IPS-20b (cell line): ENCODE data around the gene FRAS1.
A peak's percentile ranks its signal among the peaks of the same experiment; 100 is the strongest.

Experiments used
- H3K27ac ChIP-seq: one replicate; pipeline ENCODE4 v1.5.1; 2013; ENCODE audit warnings: low read length
- H3K27me3 ChIP-seq: 2 replicates; pipeline ENCODE4 v1.6.1; 2013; ENCODE audit warnings: mild to moderate bottlenecking, low read length, inconsistent platforms; ENCODE audit not compliant: insufficient read depth
- H3K36me3 ChIP-seq: 2 replicates; pipeline ENCODE4 v1.6.1; 2013; ENCODE audit warnings: low read depth, mild to moderate bottlenecking, inconsistent platforms, low read length, moderate library complexity; ENCODE audit not compliant: insufficient read depth
- H3K4me1 ChIP-seq: 2 replicates; pipeline ENCODE4 v1.6.1; 2013; ENCODE audit warnings: mild to moderate bottlenecking, control low read depth, inconsistent platforms, low read length, moderate library complexity; ENCODE audit not compliant: insufficient read depth
- H3K4me3 ChIP-seq: 2 replicates; pipeline ENCODE4 v1.5.1; 2013; ENCODE audit warnings: mild to moderate bottlenecking, low read length, inconsistent platforms
- H3K9ac ChIP-seq: 2 replicates; pipeline ENCODE4 v1.6.1; 2013; ENCODE audit warnings: low read depth, mild to moderate bottlenecking, inconsistent platforms, low read length, moderate library complexity
- H3K9me3 ChIP-seq: 2 replicates; pipeline ENCODE4 v1.6.1; 2013; ENCODE audit warnings: mild to moderate bottlenecking, low read depth, low read length, inconsistent platforms; ENCODE audit not compliant: insufficient read depth

Gene FRAS1

DNA sequence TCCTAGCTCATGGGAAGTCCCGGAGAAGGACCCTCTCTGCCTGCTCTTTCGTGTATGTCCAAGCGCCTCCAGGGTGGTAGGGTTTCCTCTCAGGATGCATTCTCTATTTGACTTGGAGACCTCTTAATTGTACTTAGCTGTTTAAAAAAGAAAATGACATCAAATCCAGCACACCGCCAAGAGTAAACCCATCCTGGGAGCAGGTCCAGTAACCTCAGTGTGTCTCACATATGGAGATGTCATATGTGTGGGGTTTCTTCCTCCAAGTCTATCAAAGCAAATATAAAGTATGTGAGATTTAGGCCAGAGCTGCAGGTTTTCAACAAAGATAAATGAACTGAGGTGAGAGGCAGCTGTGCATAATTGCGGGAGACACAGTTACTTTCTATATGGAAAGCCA lies 285.0 kb downstream of the FRAS1 start:
- no peak overlapping the region for H3K9ac ChIP-seq
- no peaks in the 10 kb centered on the region for H3K9me3 ChIP-seq
- H3K4me3 ChIP-seq, result no peak overlapping the region
- H3K4me1 ChIP-seq, result peaks cover 5% of the 10 kb centered on the region; the same call in 1 of the 2 replicates
- no peaks in the 10 kb centered on the region for H3K27me3 ChIP-seq
- peaks cover 84% of the 10 kb centered on the region for H3K36me3 ChIP-seq
- H3K27ac ChIP-seq, result no peak overlapping the region

DNA sequence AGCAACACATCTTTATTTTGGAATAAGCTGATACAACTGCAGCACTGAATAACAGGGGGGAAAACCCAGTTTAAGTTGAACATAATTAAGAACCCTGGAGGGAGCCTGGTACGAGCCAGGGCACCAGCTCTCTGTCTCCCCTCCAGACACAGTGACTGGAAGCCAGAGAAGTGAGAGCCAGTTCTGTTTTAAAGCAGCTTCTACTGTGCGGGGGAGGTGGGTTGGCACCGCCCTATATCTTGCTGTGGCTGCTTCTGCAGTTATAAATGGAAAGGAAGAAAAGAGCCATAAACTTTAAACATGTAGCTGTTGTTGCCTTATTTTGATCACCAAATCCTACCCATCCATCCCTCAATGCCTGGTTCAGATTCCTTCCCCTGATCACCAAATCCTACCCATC lies 286.6 kb downstream of the FRAS1 start:
- Histone ChIP-seq H3K9me3 (no peaks in the 10 kb centered on the region), H3K9ac (no peak overlapping the region), H3K4me3 (no peak overlapping the region)

DNA sequence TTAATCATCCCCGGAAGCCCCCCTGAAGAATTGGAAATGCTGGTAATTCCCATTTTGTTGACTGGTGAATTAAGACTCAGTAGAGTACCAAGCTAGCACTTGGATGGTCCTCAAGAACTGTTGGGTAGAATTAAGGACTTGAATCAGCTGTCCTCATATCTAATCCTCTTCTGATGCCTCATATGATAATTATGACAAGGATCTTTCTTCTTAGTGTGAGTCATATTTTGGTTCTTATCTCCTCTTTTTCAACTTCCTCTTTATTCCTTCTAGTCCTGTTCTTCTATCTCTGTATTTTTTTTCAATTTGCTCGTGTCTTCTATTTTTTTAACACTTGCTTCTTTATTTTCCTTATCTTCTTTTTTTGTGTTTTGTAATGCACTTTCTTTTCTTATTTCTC lies 288.1 kb downstream of the FRAS1 start:
- Histone ChIP-seq H3K9ac (no peak overlapping the region), H3K9me3 (no peaks in the 10 kb centered on the region)

More for the DNA sequence above, 286.6 kb downstream of the FRAS1 start:
- 0 out of 2 replicates have a peak, but pooled peaks cover 3% of the 10 kb centered on the region for H3K4me1 ChIP-seq
- peaks cover 72% of the 10 kb centered on the region for H3K36me3 ChIP-seq
- H3K27me3 ChIP-seq, result no peaks in the 10 kb centered on the region
- H3K27ac ChIP-seq, result no peak overlapping the region

DNA sequence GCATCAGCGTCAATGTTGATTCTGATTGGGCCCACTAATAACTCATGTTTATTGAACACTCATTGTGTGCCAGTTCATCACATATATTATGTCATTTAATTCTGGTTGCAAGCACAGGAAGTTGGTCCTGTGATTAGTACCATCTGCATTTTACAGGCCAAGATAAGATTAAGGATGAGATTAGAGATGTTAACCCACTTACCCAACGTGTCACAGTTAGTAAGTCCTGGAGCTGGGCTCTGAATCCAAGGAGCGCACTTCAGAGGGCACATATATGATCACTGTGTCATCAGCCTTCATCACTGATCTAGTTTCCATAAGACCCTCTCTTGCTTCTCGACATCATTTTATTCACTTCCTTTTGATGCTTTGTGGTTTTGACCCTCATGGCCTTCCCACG lies 289.1 kb downstream of the FRAS1 start:
- 0 out of 2 replicates have a peak, but pooled peaks cover 3% of the 10 kb centered on the region for H3K4me1 ChIP-seq
- H3K27ac ChIP-seq, result no peak overlapping the region
- peaks cover 48% of the 10 kb centered on the region for H3K36me3 ChIP-seq
- H3K9me3 ChIP-seq, result no peaks in the 10 kb centered on the region
- no peak overlapping the region for H3K9ac ChIP-seq
- no peaks in the 10 kb centered on the region for H3K27me3 ChIP-seq
- no peak overlapping the region for H3K4me3 ChIP-seq

More for the DNA sequence above, 288.1 kb downstream of the FRAS1 start:
- Histone ChIP-seq H3K27ac (no peak overlapping the region), H3K36me3 (peaks cover 57% of the 10 kb centered on the region), H3K4me1 (0 out of 2 replicates have a peak, but pooled peaks cover 3% of the 10 kb centered on the region), H3K27me3 (no peaks in the 10 kb centered on the region), H3K4me3 (no peak overlapping the region)

DNA sequence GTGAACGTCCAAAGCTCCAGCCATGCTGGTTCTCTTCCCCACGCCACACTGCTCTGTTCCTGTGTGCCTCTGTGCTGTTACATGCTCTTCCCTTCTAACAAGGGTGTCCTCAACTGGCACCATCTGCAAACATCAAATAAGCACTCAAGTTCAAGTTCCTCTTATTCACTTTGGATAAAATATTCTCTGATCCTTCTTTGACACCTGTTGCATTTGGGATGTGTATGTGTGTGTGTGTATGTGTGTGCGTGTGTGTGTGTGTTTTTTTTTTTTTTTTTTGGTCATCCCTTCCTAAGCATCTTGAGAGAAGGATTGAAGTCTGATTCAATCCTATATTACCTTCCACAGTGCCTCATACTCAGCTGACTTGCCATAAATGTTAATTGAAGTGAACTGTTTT lies 290.4 kb downstream of the FRAS1 start:
- Histone ChIP-seq H3K9ac (no peak overlapping the region), H3K9me3 (no peaks in the 10 kb centered on the region)

DNA sequence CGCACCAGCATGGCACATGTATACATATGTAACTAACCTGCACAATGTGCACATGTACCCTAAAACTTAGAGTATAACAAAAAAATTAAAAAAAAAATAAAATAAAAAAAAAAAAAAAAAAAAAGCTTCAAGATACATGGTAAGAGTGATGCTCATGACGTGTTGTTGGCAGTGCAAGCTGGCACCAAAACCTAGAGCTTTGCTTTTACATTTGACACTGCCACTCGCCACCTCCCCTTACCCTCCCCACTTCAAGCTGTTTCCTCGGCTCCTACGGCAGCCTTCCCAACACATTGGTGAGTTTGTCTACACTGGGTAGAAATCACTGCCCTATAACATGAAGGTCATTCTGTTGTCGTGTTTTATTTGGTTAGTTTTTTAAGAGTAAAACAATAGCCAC lies 296.8 kb downstream of the FRAS1 start:
- H3K27ac ChIP-seq, result no peak overlapping the region
- 0 out of 2 replicates have a peak, but pooled peaks cover 3% of the 10 kb centered on the region for H3K36me3 ChIP-seq
- H3K9me3 ChIP-seq, result no peaks in the 10 kb centered on the region
- H3K27me3 ChIP-seq, result no peaks in the 10 kb centered on the region
- no peak overlapping the region for H3K9ac ChIP-seq
- no peak overlapping the region for H3K4me3 ChIP-seq
- H3K4me1 ChIP-seq, result peaks cover 8% of the 10 kb centered on the region; the same call in 1 of the 2 replicates

More for the DNA sequence above, 290.4 kb downstream of the FRAS1 start:
- Histone ChIP-seq H3K36me3 (peaks cover 37% of the 10 kb centered on the region), H3K4me3 (no peak overlapping the region), H3K27me3 (no peaks in the 10 kb centered on the region), H3K27ac (no peak overlapping the region), H3K4me1 (0 out of 2 replicates have a peak, but pooled peaks cover 3% of the 10 kb centered on the region)

DNA sequence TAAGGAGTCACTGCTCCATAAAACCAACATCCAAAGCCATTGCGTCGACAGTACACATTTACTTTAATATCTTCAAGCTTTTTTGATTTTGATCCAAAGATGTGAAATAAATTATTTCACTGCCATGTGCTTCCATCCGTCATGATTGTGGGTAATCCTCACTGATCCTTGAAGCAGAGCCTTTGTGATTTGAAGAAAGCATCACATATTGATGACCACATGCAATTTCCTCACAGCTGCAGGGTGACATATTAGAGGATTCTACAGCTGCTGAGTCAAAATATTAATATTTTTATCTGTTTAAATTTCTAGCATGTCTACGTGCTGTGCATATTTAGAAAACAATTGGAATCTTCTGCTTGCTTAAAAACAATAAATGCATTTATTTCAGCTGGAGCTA lies 297.7 kb downstream of the FRAS1 start:
- Histone ChIP-seq H3K27me3 (no peaks in the 10 kb centered on the region), H3K9ac (no peak overlapping the region), H3K4me3 (no peak overlapping the region)

DNA sequence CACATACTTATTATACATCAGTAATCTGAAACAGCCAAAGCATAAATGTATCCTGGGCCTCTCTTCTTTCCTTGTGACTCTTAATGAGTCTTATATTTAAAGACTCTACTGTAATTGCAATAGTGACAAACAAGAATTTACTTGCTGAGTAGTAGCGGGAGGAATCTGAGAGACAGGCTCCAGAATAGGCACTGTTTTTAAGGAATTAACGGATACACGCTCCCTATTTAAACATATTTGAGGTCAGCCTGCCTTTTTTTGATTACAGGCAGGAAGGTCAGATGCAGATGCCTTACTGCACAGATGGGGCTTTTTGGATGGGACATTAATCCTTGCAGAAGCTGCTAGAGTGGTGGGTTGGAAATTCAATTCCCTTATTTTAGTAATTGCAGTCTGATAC lies 298.2 kb downstream of the FRAS1 start:
- Histone ChIP-seq H3K9ac (no peak overlapping the region), H3K27ac (no peak overlapping the region), H3K36me3 (0 out of 2 replicates have a peak, but pooled peaks cover 3% of the 10 kb centered on the region), H3K4me1 (peaks cover 16% of the 10 kb centered on the region), H3K4me3 (no peak overlapping the region), H3K9me3 (no peaks in the 10 kb centered on the region), H3K27me3 (no peaks in the 10 kb centered on the region)

More for the DNA sequence above, 297.7 kb downstream of the FRAS1 start:
- Histone ChIP-seq H3K9me3 (no peaks in the 10 kb centered on the region), H3K4me1 (peaks cover 11% of the 10 kb centered on the region), H3K36me3 (0 out of 2 replicates have a peak, but pooled peaks cover 3% of the 10 kb centered on the region), H3K27ac (no peak overlapping the region)

DNA sequence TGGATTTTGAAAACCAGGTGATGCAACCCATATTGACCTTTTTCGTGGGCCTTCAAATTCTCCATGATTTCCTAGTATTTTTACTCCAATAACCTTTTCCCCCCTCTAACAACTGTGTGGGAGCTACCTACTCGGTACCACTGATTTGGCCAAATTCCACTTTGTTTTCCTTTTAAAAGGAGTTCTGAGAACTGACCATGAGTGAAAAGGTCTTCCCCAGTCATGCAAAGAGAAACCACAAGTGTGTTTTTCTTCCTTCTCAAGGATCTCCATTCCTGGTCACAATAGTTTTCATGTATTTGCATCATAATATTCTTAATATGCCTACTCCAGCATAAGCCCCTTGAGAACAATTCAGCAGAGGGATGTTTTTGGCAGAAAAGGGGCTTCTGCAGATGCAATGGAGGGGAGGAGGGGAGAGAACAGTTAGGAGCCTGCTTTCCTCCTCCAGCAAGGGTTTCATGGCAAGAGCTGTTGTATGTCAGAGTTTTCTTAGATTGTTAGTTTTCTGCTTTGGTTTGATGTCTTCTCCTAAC lies 299.2 kb downstream of the FRAS1 start:
- H3K27ac ChIP-seq, result no peak overlapping the region
- H3K36me3 ChIP-seq, result 0 out of 2 replicates have a peak, but pooled peaks cover 3% of the 10 kb centered on the region
- H3K9ac ChIP-seq, result no peak overlapping the region
- H3K4me3 ChIP-seq, result no peak overlapping the region
- peaks cover 26% of the 10 kb centered on the region for H3K4me1 ChIP-seq
- H3K27me3 ChIP-seq, result no peaks in the 10 kb centered on the region
- no peaks in the 10 kb centered on the region for H3K9me3 ChIP-seq

DNA sequence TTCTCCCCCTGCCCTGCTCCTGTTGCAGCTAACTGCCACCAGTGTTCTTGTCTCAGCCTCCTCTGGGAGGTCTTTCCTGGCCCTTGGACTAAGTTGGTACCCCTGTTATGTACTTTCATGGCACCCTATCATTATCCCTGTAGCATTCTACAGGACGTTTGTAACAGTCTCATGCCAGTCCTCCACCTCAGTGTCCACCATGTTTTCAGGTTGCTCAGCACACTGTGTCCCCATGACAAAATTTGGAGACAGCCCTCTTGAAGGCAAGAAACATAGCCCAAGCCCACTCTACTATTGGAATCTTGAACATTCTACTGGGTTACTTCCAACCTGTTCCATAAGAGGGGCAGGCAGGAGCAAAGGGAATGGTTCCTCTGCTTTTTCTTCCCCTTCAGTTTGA lies 300.0 kb downstream of the FRAS1 start:
- no peak overlapping the region for H3K4me3 ChIP-seq
- peaks cover 34% of the 10 kb centered on the region for H3K4me1 ChIP-seq
- no peaks in the 10 kb centered on the region for H3K9me3 ChIP-seq
- 0 out of 2 replicates have a peak, but pooled peaks cover 3% of the 10 kb centered on the region for H3K36me3 ChIP-seq
- no peak overlapping the region for H3K9ac ChIP-seq
- H3K27ac ChIP-seq, result no peak overlapping the region
- H3K27me3 ChIP-seq, result no peaks in the 10 kb centered on the region

DNA sequence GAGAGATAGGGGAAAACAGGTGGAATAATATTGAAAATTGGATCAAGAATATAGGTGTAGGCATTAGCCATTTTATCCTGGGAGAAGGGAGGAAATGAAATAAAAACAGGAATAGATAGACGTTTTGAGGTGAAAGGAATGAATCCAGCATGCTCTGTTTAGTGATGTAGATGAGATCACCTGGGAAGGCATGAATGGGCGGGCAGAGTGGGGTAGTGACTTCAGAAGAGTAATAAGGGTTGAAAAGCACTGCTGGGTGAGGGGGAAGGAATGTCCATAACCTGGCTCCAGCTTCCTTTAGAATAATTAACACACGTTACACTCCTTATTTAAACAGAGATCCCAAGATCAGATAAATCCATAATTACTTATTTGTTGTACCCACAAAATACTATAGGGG lies 303.3 kb downstream of the FRAS1 start:
- Histone ChIP-seq H3K9me3 (no peaks in the 10 kb centered on the region), H3K27ac (peak overlapping the region; percentile 52), H3K36me3 (peaks cover 24% of the 10 kb centered on the region), H3K27me3 (no peaks in the 10 kb centered on the region), H3K9ac (peak overlapping the region; percentile 10; the same call in 1 of the 2 replicates), H3K4me1 (peaks cover 37% of the 10 kb centered on the region), H3K4me3 (peak overlapping the region; percentile 26; the same call in 1 of the 2 replicates)

DNA sequence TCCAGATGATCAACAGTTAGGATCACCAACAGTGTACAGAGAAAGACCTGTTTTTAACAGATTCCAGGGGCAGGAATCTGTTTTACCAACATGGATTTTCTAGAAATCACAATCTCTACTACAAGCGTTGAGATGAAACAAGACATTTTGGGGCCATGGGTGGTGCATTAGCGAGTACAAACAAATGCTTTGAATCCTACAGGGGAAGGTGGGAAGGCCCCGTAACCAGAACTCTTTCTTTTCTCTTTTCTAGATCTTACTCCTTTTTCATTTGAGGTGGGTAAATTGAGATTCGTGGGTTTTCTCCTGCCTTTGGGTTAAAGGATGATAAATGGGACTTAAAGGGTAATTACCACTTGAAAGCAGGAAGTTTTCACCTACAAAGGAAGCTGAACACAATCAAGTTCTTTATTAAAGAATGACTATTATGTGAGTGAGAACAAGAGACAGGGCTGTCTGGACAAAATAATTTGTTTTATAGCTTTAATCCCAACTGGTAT lies 304.5 kb downstream of the FRAS1 start:
- peaks cover 33% of the 10 kb centered on the region for H3K36me3 ChIP-seq
- no peaks in the 10 kb centered on the region for H3K27me3 ChIP-seq
- no peaks in the 10 kb centered on the region for H3K9me3 ChIP-seq
- peaks cover 29% of the 10 kb centered on the region for H3K4me1 ChIP-seq
- peak overlapping the region; percentile 31 for H3K27ac ChIP-seq
- H3K9ac ChIP-seq, result peak overlapping the region; percentile 26; the same call in 1 of the 2 replicates
- H3K4me3 ChIP-seq, result 0 out of 2 replicates have a peak overlapping the region, but pooled peaks have one; percentile 26
